IPS DF 4.7 (cell line): Measurements from ENCODE around the gene UNC93B1.

Experiments
- DNase-seq: peaks from one replicate; pipeline ENCODE4 v3.0.0-alpha.2; 2013; ENCODE audit warnings: low spot score; ENCODE audit errors: extremely low read depth

The UNC93B1 gene

DNA sequence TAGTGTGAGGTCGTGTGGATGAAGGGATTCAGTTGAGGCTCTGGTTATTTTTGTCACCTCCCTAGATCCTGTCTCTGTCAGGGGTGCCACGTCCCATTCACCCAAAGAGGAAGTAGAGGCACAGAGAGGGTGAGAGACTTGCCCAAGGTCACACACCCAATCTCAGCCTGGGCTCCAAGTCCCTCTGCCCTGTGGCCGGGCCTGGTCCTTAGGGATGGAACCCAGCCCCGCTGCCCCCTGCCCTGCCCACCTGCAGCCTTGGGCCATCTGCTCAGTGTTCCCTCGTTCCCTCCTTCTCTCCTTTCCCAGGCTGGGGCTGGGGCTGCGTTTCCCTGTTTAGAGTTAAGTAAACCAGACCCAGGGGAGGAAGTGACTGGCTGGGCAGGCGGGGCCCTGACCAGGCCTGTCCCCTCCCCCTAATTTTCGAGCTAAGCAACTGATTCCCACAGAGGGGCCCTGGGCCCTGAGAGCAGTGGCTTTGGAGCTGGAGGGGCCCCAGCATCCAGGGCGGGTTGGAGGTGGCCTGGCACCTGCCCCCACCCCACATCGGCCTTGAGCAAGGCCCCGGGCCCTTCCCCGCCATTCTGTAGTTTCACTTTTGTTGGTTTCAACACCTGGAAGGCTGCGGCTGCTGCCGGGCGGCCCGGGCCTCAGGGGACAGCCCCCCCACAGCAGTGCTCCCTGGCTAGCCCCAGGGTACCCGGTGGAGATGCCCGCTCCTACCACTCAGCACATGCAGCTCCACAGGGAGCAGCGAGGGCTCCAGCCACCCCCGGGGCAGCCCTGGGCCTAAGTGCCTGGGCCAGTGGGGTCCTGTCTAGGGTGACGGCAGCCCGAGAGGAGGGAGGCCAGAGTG lies 36.4 kb upstream of the UNC93B1 start:
- DNase-seq = no peak

- no peak for DNase-seq
These were observed 35.7 kb upstream of the UNC93B1 start for GRCh38 chr11:68039526-68040086.

GRCh38 chr11:68038718-68039525 lies 35.0 kb upstream of the UNC93B1 start, which contains the start of gene TCIRG1:
Gene TCIRG1, plus strand, starts transcription at chr11:68039025. Its CDS starts 2,247 bp downstream, at chr11:68041272.
- peak; percentile 36 for DNase-seq

GRCh38 chr11:68038226-68038717 lies 34.4 kb upstream of the UNC93B1 start:
- DNase-seq = no peak

GRCh38 chr11:68037411-68038225 lies 33.7 kb upstream of the UNC93B1 start:
- DNase-seq = no peak

DNA sequence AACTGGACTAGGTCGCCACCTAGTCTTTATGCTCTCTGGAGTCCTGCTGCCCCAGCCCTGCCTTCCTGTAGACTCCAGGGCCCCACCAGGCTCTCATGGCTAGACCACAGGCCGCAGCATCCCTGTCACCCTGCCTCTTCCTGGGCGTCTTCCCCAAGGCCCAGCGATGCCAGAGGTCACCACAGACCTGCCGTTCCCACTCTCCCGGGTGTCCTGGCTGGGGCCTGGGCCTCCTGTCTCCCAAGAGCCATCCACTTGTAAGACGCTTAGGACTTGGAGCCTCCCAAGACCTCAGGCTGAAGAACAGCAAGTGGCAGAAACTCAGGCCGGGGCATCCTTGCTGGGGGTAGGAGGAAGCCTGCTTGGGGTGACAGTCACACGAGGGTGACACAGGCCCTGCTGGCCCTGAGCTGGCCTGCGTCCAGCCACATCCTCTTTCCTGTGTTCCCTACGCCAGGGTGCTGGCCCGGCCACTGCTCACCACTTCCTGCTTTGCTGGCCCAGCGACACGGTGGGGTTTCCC lies 32.9 kb upstream of the UNC93B1 start:
- DNase-seq = no peak

DNA sequence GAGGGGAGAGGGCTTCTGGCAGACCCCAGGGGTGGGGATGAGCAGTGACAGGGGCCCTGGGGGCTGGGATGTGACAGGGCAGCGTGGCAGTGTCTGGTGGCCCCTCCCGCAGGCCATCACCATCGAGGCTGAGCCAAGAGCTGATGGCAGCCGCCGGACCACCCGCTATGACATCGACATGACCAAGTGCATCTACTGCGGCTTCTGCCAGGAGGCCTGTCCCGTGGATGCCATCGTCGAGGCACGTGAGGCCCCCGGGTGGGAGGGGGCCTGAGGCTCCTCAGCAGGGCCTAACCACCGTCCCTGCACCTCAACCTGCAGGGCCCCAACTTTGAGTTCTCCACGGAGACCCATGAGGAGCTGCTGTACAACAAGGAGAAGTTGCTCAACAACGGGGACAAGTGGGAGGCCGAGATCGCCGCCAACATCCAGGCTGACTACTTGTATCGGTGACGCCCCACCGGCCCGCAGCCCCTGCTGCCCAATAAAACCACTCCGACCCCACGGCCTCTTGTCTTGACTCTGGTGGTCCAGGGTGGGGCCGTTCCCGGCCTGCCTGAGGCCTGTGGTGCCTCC lies 32.3 kb upstream of the UNC93B1 start:
- DNase-seq = no peak

- no peak for DNase-seq
These were observed 31.5 kb upstream of the UNC93B1 start for GRCh38 chr11:68035266-68035876.

DNA sequence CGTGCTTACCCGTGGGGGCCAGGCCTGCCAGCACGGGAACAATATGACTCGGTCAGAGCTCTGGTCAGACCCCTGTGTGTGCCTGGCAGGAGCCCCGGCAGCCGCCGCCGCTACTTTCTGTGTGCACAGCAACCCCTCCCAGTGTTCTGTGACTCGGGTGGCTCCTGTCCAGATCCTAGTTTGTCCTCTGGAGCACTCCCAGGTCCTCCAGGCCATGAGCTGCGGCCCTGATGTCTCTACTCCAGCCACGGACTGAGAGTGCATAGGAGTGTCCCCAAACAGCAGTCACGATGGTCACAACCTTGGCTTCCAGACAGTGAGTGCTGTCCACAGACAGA lies 29.8 kb upstream of the UNC93B1 start:
- no peak for DNase-seq

GRCh38 chr11:68032997-68033707 lies 29.3 kb upstream of the UNC93B1 start:
- no peak for DNase-seq

- no peak for DNase-seq
These were observed 28.1 kb upstream of the UNC93B1 start for GRCh38 chr11:68032003-68032402.

- no peak for DNase-seq
These were observed 27.2 kb upstream of the UNC93B1 start for GRCh38 chr11:68031144-68031464.

- peak; percentile 96 for DNase-seq
These were observed 26.6 kb upstream of the UNC93B1 start, which contains the start of gene NDUFS8 for GRCh38 chr11:68030318-68031143. Gene NDUFS8, plus strand, starts transcription at chr11:68030681. Its CDS starts 1,471 bp downstream, at chr11:68032152.

DNA sequence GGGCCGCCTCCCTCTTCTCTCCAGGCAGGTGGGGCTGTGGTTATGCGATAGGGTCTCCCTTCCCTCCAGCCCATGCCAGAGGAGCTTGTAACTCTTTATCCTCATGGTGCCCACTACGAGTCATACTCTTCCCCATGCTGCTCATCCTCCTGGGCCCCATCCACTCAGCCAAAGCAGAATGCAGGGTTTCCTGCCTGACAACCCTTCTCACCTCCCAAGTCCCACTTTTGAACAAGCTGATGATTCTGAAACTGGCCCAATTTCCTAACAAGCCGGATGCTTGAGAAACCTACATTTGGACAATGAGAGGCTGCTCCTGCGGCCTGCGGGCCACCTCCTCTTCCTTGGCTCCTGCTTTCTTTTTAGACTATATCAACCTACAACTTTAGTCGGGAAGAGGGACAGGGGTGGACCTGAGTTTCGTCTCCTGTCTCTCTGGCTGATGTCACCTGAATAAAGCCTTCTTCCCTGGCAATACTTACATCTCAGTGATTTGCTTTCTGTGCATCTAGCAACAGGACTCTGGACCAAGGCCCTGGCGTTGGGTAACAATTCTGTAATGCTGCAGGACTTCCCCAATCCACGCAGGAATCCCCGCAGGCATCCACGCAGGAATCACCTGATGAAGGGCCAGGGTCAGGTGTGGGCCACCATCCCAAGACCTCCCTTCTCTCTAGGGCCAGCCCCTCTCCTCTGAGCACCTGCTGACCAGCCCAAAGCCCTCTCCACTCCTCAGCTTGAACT lies 25.1 kb upstream of the UNC93B1 start:
- DNase-seq = no peak

DNA sequence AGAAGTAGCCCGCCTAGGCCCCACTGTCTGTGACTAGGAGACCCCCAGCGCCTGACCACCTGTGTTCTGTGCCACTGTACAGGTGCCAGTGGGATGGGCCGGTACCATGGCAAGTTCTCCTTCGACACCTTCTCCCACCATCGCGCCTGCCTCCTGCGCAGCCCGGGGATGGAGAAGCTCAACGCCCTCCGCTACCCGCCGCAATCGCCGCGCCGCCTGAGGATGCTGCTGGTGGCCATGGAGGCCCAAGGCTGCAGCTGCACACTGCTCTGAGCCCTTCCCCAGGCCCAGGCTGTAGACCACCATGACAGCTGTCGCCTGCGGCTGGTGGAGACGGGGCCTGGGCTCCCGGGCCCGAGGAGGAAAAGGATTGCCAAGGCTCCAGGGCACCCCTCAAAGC lies 23.8 kb upstream of the UNC93B1 start:
- no peak for DNase-seq

GRCh38 chr11:68026391-68027105 lies 22.7 kb upstream of the UNC93B1 start:
- DNase-seq = no peak

DNA sequence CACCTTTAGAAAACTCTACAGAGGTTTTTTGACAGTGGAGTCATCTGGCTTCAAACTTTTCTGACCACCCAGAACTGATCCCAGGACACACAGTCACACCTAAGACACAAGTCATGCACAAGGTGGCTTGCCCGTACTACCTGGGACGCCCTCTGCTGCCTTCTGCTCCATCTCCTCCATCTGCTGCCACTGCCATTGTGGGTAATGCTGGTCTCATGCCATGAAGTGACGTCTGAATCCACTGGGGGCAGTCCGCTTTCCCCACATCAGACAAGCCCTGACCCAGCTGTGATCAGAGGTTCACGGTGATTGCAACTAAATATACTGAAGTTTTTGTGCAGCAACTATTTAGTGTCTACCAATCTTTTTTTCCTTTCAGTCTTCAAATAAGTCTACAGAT lies 21.1 kb upstream of the UNC93B1 start:
- no peak for DNase-seq
